Measurements from ENCODE around the gene ALG9.

ALG9 gene

GRCh38 chr11:111759778-111760407, 111.5 kb downstream of the ALG9 start:
- Histone ChIP-seq H3K27me3 (ENCODE audit: insufficient read depth, low read length, poor library complexity, severe bottlenecking) (no peaks in the 10 kb centered on the region), H3F3A (ENCODE audit: low read depth) (no peaks in the 10 kb centered on the region), H4K20me1 (ENCODE audit: insufficient read depth, low read length, poor library complexity, severe bottlenecking) (peaks cover 22% of the 10 kb centered on the region), H3K36me3 (ENCODE audit: insufficient read depth, low read length) (peaks cover 43% of the 10 kb centered on the region), H3K79me2 (ENCODE audit: insufficient read depth, low read length) (peaks cover 43% of the 10 kb centered on the region), H3K4me1 (ENCODE audit: insufficient read depth, low read length, poor library complexity, severe bottlenecking) (peaks cover 43% of the 10 kb centered on the region), H3K9me3 (ENCODE audit: insufficient read depth, low read depth, low read length) (no peaks in the 10 kb centered on the region), H3K4me3 (ENCODE audit: low read length, poor library complexity, severe bottlenecking) (no peak overlapping the region), H3K9ac (ENCODE audit: low read depth, low read length, poor library complexity, severe bottlenecking) (no peak overlapping the region), H3K4me2 (ENCODE audit: low read depth, low read length, poor library complexity, severe bottlenecking) (no peak overlapping the region), H2AFZ (ENCODE audit: low read length) (no peak overlapping the region), H3K9me2 (replicated peaks; ENCODE audit: low read depth, low read length) (no peaks in the 10 kb centered on the region)
- TF ChIP-seq CTCF (conservative IDR thresholded peaks at IDR 0.05; ENCODE audit: low read length) = no peak
- no peak for TF ChIP-seq EZH2phosphoT487 (IDR thresholded peaks at IDR 0.05; ENCODE audit: borderline replicate concordance)

- peaks cover 22% of the 10 kb centered on the region for H4K20me1 ChIP-seq (ENCODE audit: insufficient read depth, low read length, poor library complexity, severe bottlenecking)
- no peak overlapping the region for H2AFZ ChIP-seq (ENCODE audit: low read length)
- H3F3A ChIP-seq (ENCODE audit: low read depth) = no peaks in the 10 kb centered on the region
- H3K4me3 ChIP-seq (ENCODE audit: low read length, poor library complexity, severe bottlenecking) = no peak overlapping the region
- H3K9ac ChIP-seq (ENCODE audit: low read depth, low read length, poor library complexity, severe bottlenecking) = no peak overlapping the region
- H3K36me3 ChIP-seq (ENCODE audit: insufficient read depth, low read length) = peaks cover 48% of the 10 kb centered on the region
- no peaks in the 10 kb centered on the region for H3K9me3 ChIP-seq (ENCODE audit: insufficient read depth, low read depth, low read length)
- no peak overlapping the region for H3K4me2 ChIP-seq (ENCODE audit: low read depth, low read length, poor library complexity, severe bottlenecking)
- peaks cover 38% of the 10 kb centered on the region for H3K79me2 ChIP-seq (ENCODE audit: insufficient read depth, low read length)
- peaks cover 37% of the 10 kb centered on the region for H3K4me1 ChIP-seq (ENCODE audit: insufficient read depth, low read length, poor library complexity, severe bottlenecking)
- no peaks in the 10 kb centered on the region for H3K9me2 ChIP-seq (replicated peaks; ENCODE audit: low read depth, low read length)
- TF ChIP-seq CTCF (conservative IDR thresholded peaks at IDR 0.05; ENCODE audit: low read length) (no peak), EZH2phosphoT487 (IDR thresholded peaks at IDR 0.05; ENCODE audit: borderline replicate concordance) (no peak)
- no peaks in the 10 kb centered on the region for H3K27me3 ChIP-seq (ENCODE audit: insufficient read depth, low read length, poor library complexity, severe bottlenecking)
These were observed 112.0 kb downstream of the ALG9 start for GRCh38 chr11:111759376-111759775.

GRCh38 chr11:111756097-111756496, 115.3 kb downstream of the ALG9 start:
- Histone ChIP-seq H4K20me1 (ENCODE audit: insufficient read depth, low read length, poor library complexity, severe bottlenecking) (peaks cover 3% of the 10 kb centered on the region), H3K36me3 (ENCODE audit: insufficient read depth, low read length) (peaks cover 70% of the 10 kb centered on the region), H3K27me3 (ENCODE audit: insufficient read depth, low read length, poor library complexity, severe bottlenecking) (no peaks in the 10 kb centered on the region), H3K9me3 (ENCODE audit: insufficient read depth, low read depth, low read length) (no peaks in the 10 kb centered on the region), H3K79me2 (ENCODE audit: insufficient read depth, low read length) (peaks cover 5% of the 10 kb centered on the region; the same call in 1 of the 2 replicates), H3K9me2 (replicated peaks; ENCODE audit: low read depth, low read length) (no peaks in the 10 kb centered on the region), H3K4me3 (ENCODE audit: low read length, poor library complexity, severe bottlenecking) (no peak overlapping the region), H3K9ac (ENCODE audit: low read depth, low read length, poor library complexity, severe bottlenecking) (no peak overlapping the region), H3K4me1 (ENCODE audit: insufficient read depth, low read length, poor library complexity, severe bottlenecking) (peaks cover 11% of the 10 kb centered on the region), H2AFZ (ENCODE audit: low read length) (no peak overlapping the region), H3F3A (ENCODE audit: low read depth) (no peaks in the 10 kb centered on the region), H3K4me2 (ENCODE audit: low read depth, low read length, poor library complexity, severe bottlenecking) (no peak overlapping the region)
- TF ChIP-seq EZH2phosphoT487 (IDR thresholded peaks at IDR 0.05; ENCODE audit: borderline replicate concordance) (no peak), CTCF (conservative IDR thresholded peaks at IDR 0.05; ENCODE audit: low read length) (no peak)
